HCT116 (cell line): ENCODE measurements around the gene TCF19. TPM values are rescaled to one million over a fixed set of nuclear protein-coding genes. Genes with fewer than 3 reads are reported as not detected.

Source experiments
- ATAC-seq: fragments of 200-7000 bp; cut with Tn5 transposase; 2 replicates; pipeline ENCODE4 v1.9.1; 2020; ENCODE audit warnings: mild to moderate bottlenecking, moderate library complexity
- BruUV-seq: library from RNA; stranded (reverse); fragments of 400-500 nt; replicated peaks from 2 replicates; lab custom pipeline; 2021; lab: Mats Ljungman, UMichigan
- CTCF ChIA-PET: fragments of 300-600 bp; sonication (Branson Sonifier 250); formaldehyde crosslinking; loops from one replicate; lab custom pipeline; 2021; ENCODE audit warnings: antibody characterized with exemption; lab: Charles Lee
- POLR2A ChIA-PET: fragments of 300-600, 350-600 bp; sonication (Branson Sonifier 250); formaldehyde crosslinking; loops from one replicate; lab custom pipeline; 2021; ENCODE audit warnings: antibody characterized with exemption; lab: Charles Lee
- RAD21 ChIA-PET, 2 experiments: fragments of 300-600 bp; sonication (Branson Sonifier 250); formaldehyde crosslinking; loops; one replicate each; lab custom pipeline; 2023; ENCODE audit warnings: low total read pairs in 2 of 2; ENCODE audit not compliant: uncharacterized antibody in 2 of 2, unreplicated experiment in 2 of 2, low non-redundant PET in 1 of 2; lab: Charles Lee
- DNase-seq: peaks from one replicate; pipeline ENCODE4 v3.0.0-alpha.2; 2010; ENCODE audit warnings: low read depth, low spot score
- H2AFZ ChIP-seq: fragments of 200-600 bp; shearing (Covaris generic), sonication (generic); 2 replicates; pipeline ENCODE4 v1.6.1; 2017; ENCODE audit warnings: low read depth, mixed run types, mixed read lengths, antibody characterized with exemption, low read length; ENCODE audit not compliant: poor library complexity, severe bottlenecking
- H3K27ac ChIP-seq: 2 replicates; pipeline ENCODE4 v1.5.1; 2012; ENCODE audit warnings: low read depth, low read length
- H3K27me3 ChIP-seq: fragments of 200-600 bp; sonication (generic); 2 replicates; pipeline ENCODE4 v1.6.1; 2016; ENCODE audit warnings: mixed run types, low read length, mixed read lengths; ENCODE audit not compliant: insufficient read depth
- H3K36me3 ChIP-seq, 2 experiments: fragments of 200-500 bp in 1 of 2; fragments of 200-600 bp in 1 of 2; sonication (Bioruptor generic) in 1 of 2; sonication (generic) in 1 of 2; 2 replicates each; pipeline versions ENCODE4 v1.5.1 to v1.6.1; 2014 to 2016; ENCODE audit warnings: low read length in 2 of 2, inconsistent platforms in 1 of 2, mixed read lengths in 1 of 2, mixed run types in 1 of 2; ENCODE audit not compliant: insufficient read depth in 2 of 2, control insufficient read depth in 1 of 2
- H3K4me1 ChIP-seq, 2 experiments: fragments of 200-600 bp in 1 of 2; sonication (generic) in 1 of 2; 2 replicates each; pipeline versions ENCODE4 v1.5.1 to v1.6.1; 2012 to 2017; ENCODE audit warnings: low read length in 2 of 2, inconsistent platforms in 1 of 2, mild to moderate bottlenecking in 1 of 2, mixed read lengths in 1 of 2, mixed run types in 1 of 2, moderate library complexity in 1 of 2; ENCODE audit not compliant: insufficient read depth in 2 of 2, control insufficient read depth in 1 of 2
- H3K4me2 ChIP-seq: fragments of 200-600 bp; sonication (generic); 2 replicates; pipeline ENCODE4 v1.6.1; 2017; ENCODE audit warnings: mixed run types, low read length, mixed read lengths
- H3K4me3 ChIP-seq, 2 experiments: fragments of 200-600 bp in 1 of 2; sonication (generic) in 1 of 2; replicated peaks in 1 of 2; 2 replicates each; pipeline ENCODE4 v1.5.1; 2011 to 2016; ENCODE audit warnings: low read length in 2 of 2, control low read depth in 1 of 2, low read depth in 1 of 2, mild to moderate bottlenecking in 1 of 2, mixed read lengths in 1 of 2, mixed run types in 1 of 2
- H3K79me2 ChIP-seq: fragments of 200-600 bp; sonication (generic); 2 replicates; pipeline ENCODE4 v1.6.1; 2017; ENCODE audit warnings: mild to moderate bottlenecking, mixed run types, low read length, moderate library complexity, mixed read lengths; ENCODE audit not compliant: insufficient read depth
- H3K9ac ChIP-seq: fragments of 200-600 bp; sonication (generic); 2 replicates; pipeline ENCODE4 v1.6.1; 2016; ENCODE audit warnings: low read length, mixed read lengths
- H3K9me2 ChIP-seq: fragments of 200-600 bp; sonication (generic), shearing (Covaris generic); 2 replicates; pipeline ENCODE4 v1.6.1; 2017; ENCODE audit warnings: mixed run types, mild to moderate bottlenecking, moderate library complexity; ENCODE audit not compliant: insufficient read depth
- H3K9me3 ChIP-seq, 2 experiments: fragments of 200-500 bp in 1 of 2; fragments of 200-600 bp in 1 of 2; sonication (Bioruptor generic) in 1 of 2; sonication (generic) in 1 of 2; 2 replicates each; pipeline ENCODE4 v1.6.1; 2014 to 2017; ENCODE audit warnings: low read length in 2 of 2, mixed read lengths in 2 of 2, inconsistent platforms in 1 of 2, low read depth in 1 of 2, mild to moderate bottlenecking in 1 of 2, mixed run types in 1 of 2, moderate library complexity in 1 of 2; ENCODE audit not compliant: control insufficient read depth in 1 of 2, insufficient read depth in 1 of 2
- H4K20me1 ChIP-seq: fragments of 200-600 bp; sonication (generic), shearing (Covaris generic); 2 replicates; pipeline ENCODE4 v1.6.1; 2017; ENCODE audit warnings: mixed run types, mild to moderate bottlenecking, moderate library complexity; ENCODE audit not compliant: insufficient read depth
- CBX3 ChIP-seq: IDR thresholded peaks from 2 replicates; pipeline ENCODE4 v1.6.1; 2012; ENCODE audit warnings: low read depth
- ELF1 ChIP-seq: IDR thresholded peaks from 2 replicates; pipeline ENCODE4 v1.6.1; 2012; ENCODE audit warnings: low read depth, borderline replicate concordance
- EZH2 ChIP-seq: fragments of 200-600 bp; sonication (generic); IDR thresholded peaks from 2 replicates; pipeline ENCODE4 v1.6.1; 2017; ENCODE audit warnings: antibody characterized with exemption, mixed run types
- EZH2phosphoT487 ChIP-seq: fragments of 200-600 bp; IDR thresholded peaks from 2 replicates; pipeline ENCODE4 v1.6.1; 2018; ENCODE audit warnings: antibody characterized with exemption, borderline replicate concordance
- JUND ChIP-seq: IDR thresholded peaks from 2 replicates; pipeline ENCODE4 v1.6.1; 2012
- POLR2A ChIP-seq: IDR thresholded peaks from 2 replicates; pipeline ENCODE4 v1.7.0; 2011; ENCODE audit warnings: borderline replicate concordance; ENCODE audit not compliant: insufficient read depth, insufficient read length; ENCODE audit errors: extremely low read depth
- POLR2AphosphoS5 ChIP-seq: IDR thresholded peaks from 2 replicates; pipeline ENCODE4 v1.6.1; 2011; ENCODE audit warnings: mild to moderate bottlenecking, low read depth, low read length, moderate library complexity
- RAD21 ChIP-seq: IDR thresholded peaks from 2 replicates; pipeline ENCODE4 v1.6.1; 2012; ENCODE audit warnings: low read depth, mild to moderate bottlenecking
- SIN3A ChIP-seq: IDR thresholded peaks from 2 replicates; pipeline ENCODE4 v1.6.1; 2012; ENCODE audit warnings: low read depth
- SP1 ChIP-seq: IDR thresholded peaks from 2 replicates; pipeline ENCODE4 v1.6.1; 2012; ENCODE audit warnings: low read depth
- TCF7L2 ChIP-seq: IDR thresholded peaks from 2 replicates; pipeline ENCODE4 v1.7.0; 2011; ENCODE audit warnings: borderline replicate concordance, inconsistent platforms; ENCODE audit not compliant: insufficient read depth, insufficient read length; ENCODE audit errors: extremely low read depth
- YY1 ChIP-seq: IDR thresholded peaks from 2 replicates; pipeline ENCODE4 v1.6.1; 2011; ENCODE audit warnings: low read length, low read depth, moderate library complexity, mild to moderate bottlenecking; ENCODE audit not compliant: insufficient replicate concordance; ENCODE audit errors: extremely low read depth
- ZFX ChIP-seq: fragments of 450-650 bp; IDR thresholded peaks from 2 replicates; pipeline ENCODE4 v1.6.1; 2017
- ZNF274 ChIP-seq: fragments of 200-500 bp; sonication (Bioruptor generic); IDR thresholded peaks from 2 replicates; pipeline ENCODE4 v1.6.1; 2014; ENCODE audit warnings: mild to moderate bottlenecking, low read depth, low read length, inconsistent platforms
- intact Hi-C: fragments of 100-400 bp; cut with micrococcal nuclease; formaldehyde crosslinking; loops from 2 replicates; pipeline ENCODE4 v1.10.0; 2022
- total RNA-seq: library from RNA; stranded (reverse); gene quantifications from one replicate; pipeline ENCODE4 v1.2.1, GENCODE V29; 2021; ENCODE audit not compliant: unreplicated experiment
- TF ChIP-seq, protein P1 (sequence below): IDR thresholded peaks from 2 replicates; pipeline ENCODE4 v1.6.1; 2012; ENCODE audit warnings: low read depth
- TF ChIP-seq, protein P2 (sequence below), 3 experiments: fragments of 200-600 bp in 1 of 3; sonication (generic) in 1 of 3; IDR thresholded peaks in 2 of 3; conservative IDR thresholded peaks in 1 of 3; 2 replicates each; pipeline ENCODE4 v1.5.1; 2012 to 2017; ENCODE audit warnings: low read depth in 2 of 3, low read length in 2 of 3, antibody characterized with exemption in 1 of 3, borderline replicate concordance in 1 of 3, control low read depth in 1 of 3, mild to moderate bottlenecking in 1 of 3, mixed read lengths in 1 of 3, mixed run types in 1 of 3, moderate library complexity in 1 of 3; ENCODE audit not compliant: insufficient read depth in 1 of 3
- TF ChIP-seq, protein P3 (sequence below): IDR thresholded peaks from 2 replicates; pipeline ENCODE4 v1.6.1; 2012
- TF ChIP-seq, protein P4 (sequence below): IDR thresholded peaks from 2 replicates; pipeline ENCODE4 v1.6.1; 2011; ENCODE audit warnings: mild to moderate bottlenecking, low read length, moderate library complexity; ENCODE audit not compliant: insufficient replicate concordance; ENCODE audit errors: extremely low read depth

Gene TCF19
- total RNA-seq, 1 experiment from 2014 or later = 15.4 TPM

DNA sequence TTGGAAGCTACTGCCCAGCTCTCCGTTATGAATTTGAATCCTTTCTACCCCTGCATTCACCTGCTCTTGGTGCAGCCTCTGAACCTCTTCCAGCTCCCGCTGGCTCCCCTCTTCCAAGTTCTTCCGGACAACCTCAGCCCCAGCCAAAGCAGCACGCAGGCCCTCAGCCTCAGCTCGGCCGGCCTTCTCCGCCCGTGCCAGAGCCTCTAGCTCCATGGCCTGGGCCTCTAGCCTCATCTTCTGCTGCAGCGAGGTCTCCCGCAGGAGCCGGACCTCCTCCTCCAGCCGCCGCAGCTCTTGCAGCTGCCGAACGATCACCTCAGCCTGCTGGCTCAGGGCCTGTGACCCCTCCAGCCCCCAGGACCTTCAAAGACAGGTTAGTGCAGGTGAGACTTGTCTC is 4.0 kb upstream of the TCF19 start (continued):
- TF ChIP-seq TCF7L2 = no peak
- TF ChIP-seq POLR2A = no peak

DNA sequence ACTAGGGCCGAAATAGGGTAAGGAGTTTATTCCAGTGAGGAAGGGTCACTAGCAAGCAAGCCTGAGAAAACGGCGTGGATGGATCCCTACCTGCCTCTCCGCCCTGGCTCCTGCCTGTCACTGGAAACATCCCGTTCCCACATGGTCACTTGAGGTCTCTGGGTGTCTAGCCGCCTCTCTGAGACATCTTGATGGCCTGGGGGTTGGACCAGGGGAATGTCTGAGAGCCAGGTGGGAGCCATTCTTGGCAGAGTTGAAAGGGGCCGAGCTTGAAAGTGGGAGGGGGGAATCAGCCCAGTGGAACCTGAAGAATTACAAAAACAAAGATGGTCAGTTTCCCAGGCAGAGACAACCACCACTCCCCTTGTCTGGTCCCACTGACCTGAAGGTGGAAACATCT is 1.7 kb upstream of the TCF19 start:
- Histone ChIP-seq H3K9me3 (no peaks in the 10 kb centered on the region), H3K4me1 (peaks cover 12 to 18% of the 10 kb centered on the region in 2 experiments), H3K9me2 (no peaks in the 10 kb centered on the region), H3K36me3 (peaks cover 3 to 8% of the 10 kb centered on the region in 2 experiments; a peak in 3 of 4 replicates), H3K27me3 (no peaks in the 10 kb centered on the region), H3K79me2 (peaks cover 9% of the 10 kb centered on the region), H3K27ac (no peak overlapping the region), H3K4me2 (peak overlapping the region; percentile 95), H3K9ac (no peak overlapping the region), H2AFZ (no peak overlapping the region), H3K4me3 (no peak overlapping the region), H4K20me1 (no peaks in the 10 kb centered on the region)
- ChIA-PET CTCF (no interaction called here), RAD21 (no interaction called here), POLR2A (no interaction called here)
- no peak for DNase-seq
- no TSS peak for BruUV-seq
- TF ChIP-seq EZH2phosphoT487 = no peak
- TF ChIP-seq, protein P1, sequence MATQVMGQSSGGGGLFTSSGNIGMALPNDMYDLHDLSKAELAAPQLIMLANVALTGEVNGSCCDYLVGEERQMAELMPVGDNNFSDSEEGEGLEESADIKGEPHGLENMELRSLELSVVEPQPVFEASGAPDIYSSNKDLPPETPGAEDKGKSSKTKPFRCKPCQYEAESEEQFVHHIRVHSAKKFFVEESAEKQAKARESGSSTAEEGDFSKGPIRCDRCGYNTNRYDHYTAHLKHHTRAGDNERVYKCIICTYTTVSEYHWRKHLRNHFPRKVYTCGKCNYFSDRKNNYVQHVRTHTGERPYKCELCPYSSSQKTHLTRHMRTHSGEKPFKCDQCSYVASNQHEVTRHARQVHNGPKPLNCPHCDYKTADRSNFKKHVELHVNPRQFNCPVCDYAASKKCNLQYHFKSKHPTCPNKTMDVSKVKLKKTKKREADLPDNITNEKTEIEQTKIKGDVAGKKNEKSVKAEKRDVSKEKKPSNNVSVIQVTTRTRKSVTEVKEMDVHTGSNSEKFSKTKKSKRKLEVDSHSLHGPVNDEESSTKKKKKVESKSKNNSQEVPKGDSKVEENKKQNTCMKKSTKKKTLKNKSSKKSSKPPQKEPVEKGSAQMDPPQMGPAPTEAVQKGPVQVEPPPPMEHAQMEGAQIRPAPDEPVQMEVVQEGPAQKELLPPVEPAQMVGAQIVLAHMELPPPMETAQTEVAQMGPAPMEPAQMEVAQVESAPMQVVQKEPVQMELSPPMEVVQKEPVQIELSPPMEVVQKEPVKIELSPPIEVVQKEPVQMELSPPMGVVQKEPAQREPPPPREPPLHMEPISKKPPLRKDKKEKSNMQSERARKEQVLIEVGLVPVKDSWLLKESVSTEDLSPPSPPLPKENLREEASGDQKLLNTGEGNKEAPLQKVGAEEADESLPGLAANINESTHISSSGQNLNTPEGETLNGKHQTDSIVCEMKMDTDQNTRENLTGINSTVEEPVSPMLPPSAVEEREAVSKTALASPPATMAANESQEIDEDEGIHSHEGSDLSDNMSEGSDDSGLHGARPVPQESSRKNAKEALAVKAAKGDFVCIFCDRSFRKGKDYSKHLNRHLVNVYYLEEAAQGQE = no peak
- TF ChIP-seq, protein P2, sequence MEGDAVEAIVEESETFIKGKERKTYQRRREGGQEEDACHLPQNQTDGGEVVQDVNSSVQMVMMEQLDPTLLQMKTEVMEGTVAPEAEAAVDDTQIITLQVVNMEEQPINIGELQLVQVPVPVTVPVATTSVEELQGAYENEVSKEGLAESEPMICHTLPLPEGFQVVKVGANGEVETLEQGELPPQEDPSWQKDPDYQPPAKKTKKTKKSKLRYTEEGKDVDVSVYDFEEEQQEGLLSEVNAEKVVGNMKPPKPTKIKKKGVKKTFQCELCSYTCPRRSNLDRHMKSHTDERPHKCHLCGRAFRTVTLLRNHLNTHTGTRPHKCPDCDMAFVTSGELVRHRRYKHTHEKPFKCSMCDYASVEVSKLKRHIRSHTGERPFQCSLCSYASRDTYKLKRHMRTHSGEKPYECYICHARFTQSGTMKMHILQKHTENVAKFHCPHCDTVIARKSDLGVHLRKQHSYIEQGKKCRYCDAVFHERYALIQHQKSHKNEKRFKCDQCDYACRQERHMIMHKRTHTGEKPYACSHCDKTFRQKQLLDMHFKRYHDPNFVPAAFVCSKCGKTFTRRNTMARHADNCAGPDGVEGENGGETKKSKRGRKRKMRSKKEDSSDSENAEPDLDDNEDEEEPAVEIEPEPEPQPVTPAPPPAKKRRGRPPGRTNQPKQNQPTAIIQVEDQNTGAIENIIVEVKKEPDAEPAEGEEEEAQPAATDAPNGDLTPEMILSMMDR (IDR thresholded peaks at IDR 0.05 in 2 of 3, conservative IDR thresholded peaks at IDR 0.05 in 1 of 3; ENCODE audit: borderline replicate concordance in 1 of 3, insufficient read depth in 1 of 3, low read depth in 2 of 3, low read length in 2 of 3) = no peak
- TF ChIP-seq SIN3A = no peak
- no peak for TF ChIP-seq RAD21
- TF ChIP-seq, protein P3, sequence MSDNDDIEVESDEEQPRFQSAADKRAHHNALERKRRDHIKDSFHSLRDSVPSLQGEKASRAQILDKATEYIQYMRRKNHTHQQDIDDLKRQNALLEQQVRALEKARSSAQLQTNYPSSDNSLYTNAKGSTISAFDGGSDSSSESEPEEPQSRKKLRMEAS = no peak
- TF ChIP-seq, protein P4, sequence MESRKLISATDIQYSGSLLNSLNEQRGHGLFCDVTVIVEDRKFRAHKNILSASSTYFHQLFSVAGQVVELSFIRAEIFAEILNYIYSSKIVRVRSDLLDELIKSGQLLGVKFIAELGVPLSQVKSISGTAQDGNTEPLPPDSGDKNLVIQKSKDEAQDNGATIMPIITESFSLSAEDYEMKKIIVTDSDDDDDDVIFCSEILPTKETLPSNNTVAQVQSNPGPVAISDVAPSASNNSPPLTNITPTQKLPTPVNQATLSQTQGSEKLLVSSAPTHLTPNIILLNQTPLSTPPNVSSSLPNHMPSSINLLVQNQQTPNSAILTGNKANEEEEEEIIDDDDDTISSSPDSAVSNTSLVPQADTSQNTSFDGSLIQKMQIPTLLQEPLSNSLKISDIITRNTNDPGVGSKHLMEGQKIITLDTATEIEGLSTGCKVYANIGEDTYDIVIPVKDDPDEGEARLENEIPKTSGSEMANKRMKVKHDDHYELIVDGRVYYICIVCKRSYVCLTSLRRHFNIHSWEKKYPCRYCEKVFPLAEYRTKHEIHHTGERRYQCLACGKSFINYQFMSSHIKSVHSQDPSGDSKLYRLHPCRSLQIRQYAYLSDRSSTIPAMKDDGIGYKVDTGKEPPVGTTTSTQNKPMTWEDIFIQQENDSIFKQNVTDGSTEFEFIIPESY = no peak
- TF ChIP-seq JUND = no peak
- no peak for TF ChIP-seq POLR2AphosphoS5
- no peak for TF ChIP-seq ZFX
- TF ChIP-seq YY1 = no peak
- no peak for TF ChIP-seq ELF1
- TF ChIP-seq EZH2 = no peak
- TF ChIP-seq CBX3 = no peak
- no peak for TF ChIP-seq TCF7L2
- TF ChIP-seq SP1 = no peak
- TF ChIP-seq ZNF274 = no peak
- intact Hi-C loops = no loop called here
- ATAC-seq = no peak
